Measurements from ENCODE around the gene GBX2. TPM values are rescaled to one million over a fixed set of nuclear protein-coding genes. Genes with fewer than 3 reads are reported as not detected.
A peak's percentile ranks its signal among the peaks of the same experiment; 100 is the strongest.

GBX2 gene
- total RNA-seq, 1 donor from 2014 or later, result not detected

GRCh38 chr2:236170590-236171165, 2.5 kb upstream of the GBX2 start:
- Histone ChIP-seq H3K36me3 (no peaks in the 10 kb centered on the region), H3K9me3 (no peaks in the 10 kb centered on the region), H3K4me1 (peaks cover 21% of the 10 kb centered on the region), H3K27me3 (peaks cover 98% of the 10 kb centered on the region), H3K4me3 (no peak overlapping the region), H3K27ac (no peak overlapping the region)
- ATAC-seq (no peak), DNase-seq (peak; percentile 22)
- intact Hi-C loops (cut with DNase I), result no loop called here
- TF ChIP-seq CTCF (IDR thresholded peaks at IDR 0.05), result no peak

- Histone ChIP-seq H3K36me3 (no peaks in the 10 kb centered on the region), H3K27ac (no peak overlapping the region), H3K9me3 (no peaks in the 10 kb centered on the region), H3K27me3 (peaks cover 100% of the 10 kb centered on the region), H3K4me1 (peaks cover 22% of the 10 kb centered on the region), H3K4me3 (no peak overlapping the region)
- TF ChIP-seq CTCF (IDR thresholded peaks at IDR 0.05), result no peak
- no peak for ATAC-seq
- peak; percentile 46 for DNase-seq
- intact Hi-C loops (cut with DNase I), result no loop called here
These were observed 1.8 kb upstream of the GBX2 start for GRCh38 chr2:236169741-236170589.

GRCh38 chr2:236169151-236169721, 1.1 kb upstream of the GBX2 start:
- Histone ChIP-seq H3K4me1 (peaks cover 30% of the 10 kb centered on the region), H3K27ac (no peak overlapping the region), H3K4me3 (no peak overlapping the region), H3K36me3 (no peaks in the 10 kb centered on the region), H3K9me3 (no peaks in the 10 kb centered on the region), H3K27me3 (peaks cover 100% of the 10 kb centered on the region)
- no peak for TF ChIP-seq CTCF (IDR thresholded peaks at IDR 0.05)
- ATAC-seq (no peak), DNase-seq (peak; percentile 31)
- intact Hi-C loops (cut with DNase I), result no loop called here

GRCh38 chr2:236167297-236168109, 683 bp downstream of the GBX2 start:
- H3K4me1 ChIP-seq, result peaks cover 34% of the 10 kb centered on the region
- no peak overlapping the region for H3K27ac ChIP-seq
- TF ChIP-seq CTCF (IDR thresholded peaks at IDR 0.05), result no peak
- H3K9me3 ChIP-seq, result no peaks in the 10 kb centered on the region
- DNase-seq (peak; percentile 61), ATAC-seq (peak; percentile 12)
- intact Hi-C loops (cut with DNase I), result no loop called here
- H3K4me3 ChIP-seq, result peak overlapping the region; percentile 16
- peaks cover 100% of the 10 kb centered on the region for H3K27me3 ChIP-seq
- H3K36me3 ChIP-seq, result no peaks in the 10 kb centered on the region

- DNase-seq (peak; percentile 59), ATAC-seq (no peak)
- Histone ChIP-seq H3K27ac (no peak overlapping the region), H3K9me3 (no peaks in the 10 kb centered on the region), H3K36me3 (no peaks in the 10 kb centered on the region), H3K27me3 (peaks cover 100% of the 10 kb centered on the region), H3K4me1 (peaks cover 34% of the 10 kb centered on the region), H3K4me3 (peak overlapping the region; percentile 16)
- TF ChIP-seq CTCF (IDR thresholded peaks at IDR 0.05), result no peak
- intact Hi-C loops (cut with DNase I), result no loop called here
These were observed 1.3 kb downstream of the GBX2 start for GRCh38 chr2:236166796-236167296.
